ENCODE measurements around the gene KCNJ2.

Gene KCNJ2

DNA sequence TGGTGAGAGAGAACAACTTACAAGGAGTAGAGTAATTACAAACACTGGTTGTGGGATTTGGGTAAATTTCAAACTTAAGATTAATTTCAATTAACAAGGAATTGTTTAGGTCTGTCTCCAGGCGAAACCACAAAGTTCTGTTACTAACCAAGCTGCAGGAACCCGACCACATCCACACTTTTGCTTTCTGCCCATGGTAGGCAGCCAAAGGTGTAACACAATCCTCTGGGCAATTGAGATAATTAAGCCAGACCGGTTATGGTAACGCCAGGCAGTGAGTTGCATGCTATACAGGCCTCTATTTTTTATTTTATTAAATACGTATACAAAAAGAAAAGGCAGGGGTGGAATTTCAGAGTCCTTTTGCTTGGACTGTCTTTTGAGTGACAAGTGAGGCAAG, 12.0 kb downstream of the KCNJ2 start:
- DNase-seq (ENCODE audit: low read depth in 2 of 2) = no peak
- TF ChIP-seq, protein P1, sequence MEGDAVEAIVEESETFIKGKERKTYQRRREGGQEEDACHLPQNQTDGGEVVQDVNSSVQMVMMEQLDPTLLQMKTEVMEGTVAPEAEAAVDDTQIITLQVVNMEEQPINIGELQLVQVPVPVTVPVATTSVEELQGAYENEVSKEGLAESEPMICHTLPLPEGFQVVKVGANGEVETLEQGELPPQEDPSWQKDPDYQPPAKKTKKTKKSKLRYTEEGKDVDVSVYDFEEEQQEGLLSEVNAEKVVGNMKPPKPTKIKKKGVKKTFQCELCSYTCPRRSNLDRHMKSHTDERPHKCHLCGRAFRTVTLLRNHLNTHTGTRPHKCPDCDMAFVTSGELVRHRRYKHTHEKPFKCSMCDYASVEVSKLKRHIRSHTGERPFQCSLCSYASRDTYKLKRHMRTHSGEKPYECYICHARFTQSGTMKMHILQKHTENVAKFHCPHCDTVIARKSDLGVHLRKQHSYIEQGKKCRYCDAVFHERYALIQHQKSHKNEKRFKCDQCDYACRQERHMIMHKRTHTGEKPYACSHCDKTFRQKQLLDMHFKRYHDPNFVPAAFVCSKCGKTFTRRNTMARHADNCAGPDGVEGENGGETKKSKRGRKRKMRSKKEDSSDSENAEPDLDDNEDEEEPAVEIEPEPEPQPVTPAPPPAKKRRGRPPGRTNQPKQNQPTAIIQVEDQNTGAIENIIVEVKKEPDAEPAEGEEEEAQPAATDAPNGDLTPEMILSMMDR (IDR thresholded peaks at IDR 0.05; ENCODE audit: low read depth, low read length) = no peak
- no peak overlapping the region for H3K4me3 ChIP-seq (replicated peaks in 1 of 2; ENCODE audit: low read depth in 2 of 2, low read length in 2 of 2)

DNA sequence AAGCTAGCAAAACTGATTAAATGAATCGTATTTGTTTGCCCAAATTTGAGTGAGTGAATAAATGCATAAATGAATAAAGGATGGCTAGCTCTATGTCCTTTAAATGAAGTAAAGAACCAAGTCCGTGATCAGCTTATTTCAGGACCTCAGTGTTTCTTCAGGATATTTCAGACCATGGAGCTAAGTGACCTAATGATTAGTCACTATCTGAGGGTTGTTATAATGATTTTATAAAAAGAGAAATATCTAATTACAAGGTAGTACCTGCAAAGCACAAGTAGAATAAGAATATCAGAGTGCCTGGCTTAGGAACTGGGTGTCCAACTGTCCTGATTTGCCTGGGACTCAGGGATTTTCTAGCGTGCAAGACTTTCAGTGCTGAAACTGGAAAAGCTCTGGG, 12.5 kb downstream of the KCNJ2 start:
- TF ChIP-seq, protein P1 (IDR thresholded peaks at IDR 0.05; ENCODE audit: low read depth, low read length) = no peak
- DNase-seq (ENCODE audit: low read depth in 2 of 2) = peak in 1 of 2 donors; percentile 36
- no peak overlapping the region for H3K4me3 ChIP-seq (replicated peaks in 1 of 2; ENCODE audit: low read depth in 2 of 2, low read length in 2 of 2)

DNA sequence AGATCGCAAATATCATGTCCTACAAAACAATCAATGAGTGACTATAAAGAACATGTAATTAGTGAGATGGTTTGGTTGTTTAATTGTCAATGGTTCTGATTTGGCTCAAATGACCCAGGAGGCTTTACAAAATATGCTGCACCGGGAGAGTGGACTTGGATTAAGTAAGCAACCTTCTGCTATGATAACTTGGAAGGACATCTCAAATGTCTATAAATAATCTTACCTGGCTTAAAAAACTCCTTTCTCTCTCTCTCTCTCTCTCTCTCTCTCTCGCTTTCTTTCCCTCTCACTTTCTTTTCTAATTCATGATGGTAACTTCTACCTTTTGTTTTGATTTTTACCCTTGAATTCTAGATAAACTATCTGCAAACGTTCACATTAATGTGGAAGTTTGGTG, 14.2 kb downstream of the KCNJ2 start:
- no peak overlapping the region for H3K4me3 ChIP-seq (replicated peaks in 1 of 2; ENCODE audit: low read depth in 2 of 2, low read length in 2 of 2)
- TF ChIP-seq, protein P1 (IDR thresholded peaks at IDR 0.05; ENCODE audit: low read depth, low read length) = no peak
- no peak for DNase-seq (ENCODE audit: low read depth in 2 of 2)

DNA sequence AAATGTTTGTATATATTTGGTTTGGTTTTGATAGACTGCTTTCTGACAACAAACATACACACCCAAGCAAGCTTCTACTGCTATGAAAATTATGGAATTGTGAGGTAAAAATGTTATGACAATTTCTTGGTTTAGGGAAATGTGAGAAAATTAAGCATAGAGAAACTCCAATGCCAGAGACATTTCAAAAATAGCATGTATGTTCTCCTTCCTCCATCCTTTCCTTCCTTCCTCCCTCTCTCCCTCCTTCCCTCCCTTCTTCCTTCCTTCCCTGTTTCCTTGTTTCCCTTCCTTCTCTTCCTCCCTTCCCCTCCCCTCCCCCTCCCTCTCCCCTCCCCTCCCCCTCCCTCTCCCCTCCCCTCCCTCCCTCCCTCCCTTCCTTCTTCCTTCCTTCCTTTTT, 14.9 kb downstream of the KCNJ2 start:
- H3K4me3 ChIP-seq (replicated peaks in 1 of 2; ENCODE audit: low read depth in 2 of 2, low read length in 2 of 2) = no peak overlapping the region
- no peak for DNase-seq (ENCODE audit: low read depth in 2 of 2)
- TF ChIP-seq, protein P1 (IDR thresholded peaks at IDR 0.05; ENCODE audit: low read depth, low read length) = no peak

DNA sequence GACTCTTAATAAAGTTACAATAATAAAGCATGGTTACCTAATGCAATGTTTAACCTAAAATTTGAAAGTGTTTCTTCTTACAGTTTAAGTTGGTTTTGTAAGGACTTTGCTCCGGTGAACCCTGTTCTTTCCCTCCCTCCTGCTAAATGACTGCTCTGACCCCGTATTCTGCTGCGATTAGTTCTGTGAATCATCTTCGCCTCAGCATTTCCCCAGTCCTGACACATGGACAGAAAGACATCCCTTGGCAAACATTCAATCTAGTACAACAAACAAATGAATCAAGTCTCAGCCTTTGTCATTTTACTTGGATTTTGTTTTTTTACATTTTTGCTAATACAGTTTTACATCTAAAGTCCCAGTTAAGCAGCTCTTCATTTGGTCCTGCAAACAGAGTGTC, 15.4 kb downstream of the KCNJ2 start:
- TF ChIP-seq, protein P1 (IDR thresholded peaks at IDR 0.05; ENCODE audit: low read depth, low read length) = no peak
- no peak overlapping the region for H3K4me3 ChIP-seq (replicated peaks in 1 of 2; ENCODE audit: low read depth in 2 of 2, low read length in 2 of 2)
- peak; percentile 18 to 87 for DNase-seq (ENCODE audit: low read depth in 2 of 2)

DNA sequence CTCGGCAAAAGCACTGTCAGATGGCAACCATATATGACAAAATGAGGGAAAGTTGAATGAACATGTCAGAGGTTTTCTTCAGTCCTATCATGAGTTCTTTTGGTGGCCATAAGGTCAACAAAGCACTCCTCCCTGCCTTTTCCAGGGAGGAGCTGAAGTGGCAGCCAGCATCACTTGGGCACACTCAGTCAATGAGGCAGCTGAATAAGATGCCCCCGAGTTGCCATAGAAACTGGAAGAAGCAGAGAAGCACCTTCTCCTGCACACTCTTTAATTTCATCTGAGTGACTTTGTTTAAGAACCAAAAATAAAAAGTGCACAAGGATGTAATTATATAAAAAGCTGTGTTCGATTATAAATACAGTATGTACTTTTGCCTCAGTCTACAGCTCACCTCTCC, 16.0 kb downstream of the KCNJ2 start:
- DNase-seq (ENCODE audit: low read depth in 2 of 2) = no peak
- no peak overlapping the region for H3K4me3 ChIP-seq (replicated peaks in 1 of 2; ENCODE audit: low read depth in 2 of 2, low read length in 2 of 2)
- TF ChIP-seq, protein P1 (IDR thresholded peaks at IDR 0.05; ENCODE audit: low read depth, low read length) = no peak

DNA sequence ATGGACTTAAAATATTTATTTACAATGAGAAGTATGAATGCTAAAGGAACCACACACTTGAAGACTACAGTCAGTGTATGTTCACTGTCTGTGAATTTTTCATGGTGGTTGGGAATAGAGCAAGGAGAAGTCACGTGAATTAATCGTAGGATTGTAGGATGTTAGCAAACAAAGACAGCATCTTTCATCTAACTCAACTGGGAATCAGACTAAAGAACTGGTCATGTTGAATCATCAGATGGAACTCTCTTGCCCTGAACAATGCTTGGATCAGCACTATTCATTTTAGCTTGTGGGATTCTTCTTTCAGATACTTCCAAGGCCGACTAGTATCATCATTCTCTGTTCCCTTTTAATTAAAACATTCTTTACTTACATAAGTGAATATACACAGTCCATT, 18.1 kb downstream of the KCNJ2 start:
- no peak overlapping the region for H3K4me3 ChIP-seq (replicated peaks in 1 of 2; ENCODE audit: low read depth in 2 of 2, low read length in 2 of 2)
- DNase-seq (ENCODE audit: low read depth in 2 of 2) = peak; percentile 1 to 75
- TF ChIP-seq, protein P1 (IDR thresholded peaks at IDR 0.05; ENCODE audit: low read depth, low read length) = no peak
